ENCODE results near the gene CTNNA3. TPM values are rescaled to one million over a fixed set of nuclear protein-coding genes. Genes with fewer than 3 reads are reported as not detected.

Gene CTNNA3
- total RNA-seq, 1 experiment from 2014 or later, result 0.32 TPM

DNA sequence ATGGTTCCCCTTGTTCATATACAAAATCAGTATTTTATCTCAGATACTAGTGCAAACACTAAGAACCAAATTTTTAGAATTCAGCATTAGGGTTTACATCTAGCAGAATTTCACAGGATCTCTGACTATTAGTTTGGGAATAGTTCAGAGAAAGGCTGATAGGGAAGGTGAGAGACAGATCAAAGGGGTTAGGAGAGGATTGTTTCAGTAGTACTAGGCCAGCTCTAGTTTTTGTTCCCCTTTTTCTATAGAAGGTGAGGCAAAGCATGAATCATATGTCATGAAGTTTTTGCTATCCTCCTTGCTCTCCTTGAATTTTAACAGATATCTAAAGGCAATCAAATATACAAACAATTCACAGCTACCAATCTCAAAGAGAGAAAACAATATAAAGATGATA, 26.1 kb upstream of the CTNNA3 start:
- Histone ChIP-seq H3K4me1 (ENCODE audit: control insufficient read depth in 1 of 2, insufficient read depth in 2 of 2, low read length in 2 of 2) (no peaks in the 10 kb centered on the region), H3K27ac (ENCODE audit: low read depth, low read length) (no peak overlapping the region), H3K36me3 (ENCODE audit: control insufficient read depth in 1 of 2, insufficient read depth in 2 of 2, low read length in 2 of 2) (no peaks in the 10 kb centered on the region), H4K20me1 (ENCODE audit: insufficient read depth) (no peaks in the 10 kb centered on the region), H2AFZ (ENCODE audit: low read depth, low read length, poor library complexity, severe bottlenecking) (no peak overlapping the region), H3K4me3 (replicated peaks in 1 of 2; ENCODE audit: low read depth in 1 of 2, low read length in 2 of 2) (no peak overlapping the region), H3K9ac (ENCODE audit: low read length) (no peak overlapping the region), H3K9me3 (ENCODE audit: control insufficient read depth in 1 of 2, insufficient read depth in 1 of 2, low read depth in 1 of 2, low read length in 2 of 2) (no peaks in the 10 kb centered on the region), H3K4me2 (ENCODE audit: low read length) (no peak overlapping the region), H3K9me2 (ENCODE audit: insufficient read depth) (no peaks in the 10 kb centered on the region), H3K27me3 (ENCODE audit: insufficient read depth, low read length) (no peaks in the 10 kb centered on the region), H3K79me2 (ENCODE audit: insufficient read depth, low read length) (no peaks in the 10 kb centered on the region)
- no peak for DNase-seq (ENCODE audit: low read depth, low spot score)
- intact Hi-C loops (cut with micrococcal nuclease), result no loop called here
- ChIA-PET POLR2A (no interaction called here), RAD21 (ENCODE audit: low non-redundant PET in 1 of 2, low total read pairs in 2 of 2, uncharacterized antibody in 2 of 2, unreplicated experiment in 2 of 2) (no interaction called here), CTCF (no interaction called here)
- no TSS peak for BruUV-seq (replicated peaks)
- no peak for TF ChIP-seq SIN3A (IDR thresholded peaks at IDR 0.05; ENCODE audit: low read depth)
- TF ChIP-seq POLR2AphosphoS5 (IDR thresholded peaks at IDR 0.05; ENCODE audit: low read depth, low read length), result no peak
- TF ChIP-seq, protein P1, sequence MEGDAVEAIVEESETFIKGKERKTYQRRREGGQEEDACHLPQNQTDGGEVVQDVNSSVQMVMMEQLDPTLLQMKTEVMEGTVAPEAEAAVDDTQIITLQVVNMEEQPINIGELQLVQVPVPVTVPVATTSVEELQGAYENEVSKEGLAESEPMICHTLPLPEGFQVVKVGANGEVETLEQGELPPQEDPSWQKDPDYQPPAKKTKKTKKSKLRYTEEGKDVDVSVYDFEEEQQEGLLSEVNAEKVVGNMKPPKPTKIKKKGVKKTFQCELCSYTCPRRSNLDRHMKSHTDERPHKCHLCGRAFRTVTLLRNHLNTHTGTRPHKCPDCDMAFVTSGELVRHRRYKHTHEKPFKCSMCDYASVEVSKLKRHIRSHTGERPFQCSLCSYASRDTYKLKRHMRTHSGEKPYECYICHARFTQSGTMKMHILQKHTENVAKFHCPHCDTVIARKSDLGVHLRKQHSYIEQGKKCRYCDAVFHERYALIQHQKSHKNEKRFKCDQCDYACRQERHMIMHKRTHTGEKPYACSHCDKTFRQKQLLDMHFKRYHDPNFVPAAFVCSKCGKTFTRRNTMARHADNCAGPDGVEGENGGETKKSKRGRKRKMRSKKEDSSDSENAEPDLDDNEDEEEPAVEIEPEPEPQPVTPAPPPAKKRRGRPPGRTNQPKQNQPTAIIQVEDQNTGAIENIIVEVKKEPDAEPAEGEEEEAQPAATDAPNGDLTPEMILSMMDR (IDR thresholded peaks at IDR 0.05 in 2 of 3, conservative IDR thresholded peaks at IDR 0.05 in 1 of 3; ENCODE audit: borderline replicate concordance in 1 of 3, insufficient read depth in 1 of 3, low read depth in 2 of 3, low read length in 2 of 3), result no peak
- TF ChIP-seq, protein P2, sequence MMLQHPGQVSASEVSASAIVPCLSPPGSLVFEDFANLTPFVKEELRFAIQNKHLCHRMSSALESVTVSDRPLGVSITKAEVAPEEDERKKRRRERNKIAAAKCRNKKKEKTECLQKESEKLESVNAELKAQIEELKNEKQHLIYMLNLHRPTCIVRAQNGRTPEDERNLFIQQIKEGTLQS (IDR thresholded peaks at IDR 0.05), result no peak
- TF ChIP-seq ELF1 (IDR thresholded peaks at IDR 0.05; ENCODE audit: borderline replicate concordance, low read depth), result no peak
- TF ChIP-seq ZNF274 (IDR thresholded peaks at IDR 0.05; ENCODE audit: low read depth, low read length), result no peak
- no peak for TF ChIP-seq RAD21 (IDR thresholded peaks at IDR 0.05; ENCODE audit: low read depth)
- no peak for TF ChIP-seq POLR2A (IDR thresholded peaks at IDR 0.05; ENCODE audit: borderline replicate concordance, extremely low read depth, insufficient read depth, insufficient read length)
- TF ChIP-seq SRF (IDR thresholded peaks at IDR 0.05; ENCODE audit: low read depth), result no peak
- no peak for TF ChIP-seq EZH2phosphoT487 (IDR thresholded peaks at IDR 0.05; ENCODE audit: borderline replicate concordance)
- no peak for TF ChIP-seq YY1 (IDR thresholded peaks at IDR 0.05; ENCODE audit: extremely low read depth, insufficient replicate concordance, low read depth, low read length)
- TF ChIP-seq EZH2 (IDR thresholded peaks at IDR 0.05), result no peak
- TF ChIP-seq JUND (IDR thresholded peaks at IDR 0.05), result no peak
- TF ChIP-seq SP1 (IDR thresholded peaks at IDR 0.05; ENCODE audit: low read depth), result no peak
- TF ChIP-seq ZFX (IDR thresholded peaks at IDR 0.05), result no peak
- TF ChIP-seq ZBTB33 (IDR thresholded peaks at IDR 0.05; ENCODE audit: extremely low read depth, insufficient replicate concordance, low read length), result no peak
- no peak for TF ChIP-seq FOSL1 (IDR thresholded peaks at IDR 0.05; ENCODE audit: low read depth)
- no peak for TF ChIP-seq TCF7L2 (IDR thresholded peaks at IDR 0.05; ENCODE audit: borderline replicate concordance, extremely low read depth, insufficient read depth, insufficient read length)
- no peak for TF ChIP-seq REST (IDR thresholded peaks at IDR 0.05; ENCODE audit: low read depth)
- no peak for ATAC-seq
